GM21423 (cell line): Measurements from ENCODE around the gene LYVE1.

Experiments
- ATAC-seq: cut with Tn5 transposase; IDR thresholded peaks from one replicate; pipeline ENCODE4 v1.9.1; 2021; ENCODE audit warnings: mild to moderate bottlenecking, moderate library complexity; ENCODE audit not compliant: unreplicated experiment

Gene LYVE1

DNA sequence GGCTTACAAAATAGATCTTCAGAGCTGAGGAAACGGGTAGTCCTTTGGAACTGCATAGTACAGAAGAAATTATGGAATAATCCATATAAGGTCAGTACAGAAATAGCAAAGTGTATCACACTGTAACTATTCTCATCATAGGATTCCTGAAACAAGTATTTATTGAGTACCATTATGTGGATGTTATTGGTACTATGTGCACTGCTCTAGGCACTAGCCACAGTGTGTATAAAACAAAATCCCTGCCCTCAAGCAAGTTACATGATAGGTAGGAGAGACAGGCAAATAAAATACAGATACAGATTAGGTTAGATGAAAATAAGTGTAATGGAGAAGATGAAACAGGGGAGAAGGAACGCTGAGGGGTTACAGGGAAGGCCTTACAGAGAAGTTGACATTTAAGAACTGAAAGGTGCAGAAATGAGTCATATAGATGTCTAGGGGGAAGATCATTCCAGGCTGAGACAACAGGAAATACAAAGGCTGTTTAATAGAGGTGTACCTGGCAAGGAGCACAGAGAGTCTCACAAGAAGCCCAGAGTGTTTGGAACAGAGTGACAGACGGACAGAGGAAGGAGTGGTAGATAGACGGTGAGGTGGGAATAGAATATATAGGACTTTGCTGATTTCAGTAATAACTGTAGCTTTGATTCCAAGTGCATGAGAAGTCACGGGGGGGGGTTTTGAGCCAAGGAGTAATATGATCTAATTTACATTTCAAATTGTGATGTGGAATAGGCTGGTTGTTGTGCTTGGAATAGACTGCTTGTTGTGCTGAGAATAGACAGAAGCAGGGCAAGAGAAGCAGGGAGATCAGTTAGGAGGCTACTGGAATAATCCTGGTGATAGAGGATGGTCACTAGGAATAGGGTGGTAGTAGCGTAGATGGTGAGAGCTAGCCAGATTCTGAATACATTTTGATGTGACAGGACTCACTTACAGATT lies 41.2 kb downstream of the LYVE1 start:
- ATAC-seq = peak; percentile 84

DNA sequence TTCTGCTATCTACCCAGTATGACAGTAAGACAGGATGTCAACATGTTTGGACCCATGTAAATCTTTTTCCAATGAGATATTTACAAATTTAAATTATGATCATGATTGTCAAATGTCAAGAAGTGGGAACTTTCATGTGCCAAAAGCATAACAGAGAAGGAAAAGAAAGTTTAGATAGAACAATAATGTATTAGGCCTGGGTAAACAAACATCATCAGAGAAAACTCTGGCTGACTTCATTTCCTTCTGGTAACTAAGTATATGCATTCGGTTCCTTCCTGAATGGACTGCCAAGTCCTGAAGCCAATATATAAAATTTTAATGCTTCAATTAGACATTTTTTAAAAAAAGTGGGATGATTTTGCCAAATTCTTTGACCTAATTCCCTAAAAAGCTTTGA lies 44.0 kb downstream of the LYVE1 start:
- ATAC-seq = no peak

DNA sequence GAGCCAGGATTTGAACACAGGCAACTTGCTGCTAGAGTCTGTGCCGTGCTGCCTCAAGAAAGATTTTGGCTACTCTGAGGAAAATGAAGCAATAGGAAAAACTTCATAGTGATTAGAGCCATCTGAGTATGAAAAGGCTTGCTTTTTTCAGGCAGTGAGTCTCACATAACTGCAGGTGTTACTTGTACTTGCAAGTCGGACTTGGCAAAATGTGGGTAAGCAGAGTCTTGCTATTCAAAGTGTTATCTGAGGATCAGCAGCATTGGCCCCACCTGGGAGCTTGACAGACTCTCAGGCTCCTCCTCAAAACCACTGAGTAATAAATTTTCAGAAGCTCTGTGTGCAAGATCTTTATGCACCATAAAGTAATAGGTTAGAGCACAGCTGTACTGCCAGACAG lies 45.5 kb downstream of the LYVE1 start:
- no peak for ATAC-seq

DNA sequence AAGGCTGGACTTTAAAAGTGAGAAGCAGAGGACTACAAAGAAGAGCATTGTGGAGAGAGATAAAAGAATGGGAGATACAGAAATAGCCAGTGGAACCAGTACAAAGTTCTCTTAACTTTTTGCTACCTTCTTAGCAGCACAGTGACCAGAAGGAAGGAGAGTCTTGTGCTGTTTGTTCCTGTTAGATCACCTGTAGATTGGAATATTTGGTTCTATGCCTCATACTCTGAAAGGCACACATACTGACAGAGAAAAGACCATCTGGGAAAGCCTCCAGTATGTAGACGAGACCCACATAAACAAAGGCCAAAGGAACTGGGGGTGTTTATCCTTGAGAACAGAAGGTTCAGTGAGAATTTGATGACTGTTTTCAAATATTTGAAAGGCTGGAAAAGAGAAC lies 46.2 kb downstream of the LYVE1 start:
- ATAC-seq = no peak

DNA sequence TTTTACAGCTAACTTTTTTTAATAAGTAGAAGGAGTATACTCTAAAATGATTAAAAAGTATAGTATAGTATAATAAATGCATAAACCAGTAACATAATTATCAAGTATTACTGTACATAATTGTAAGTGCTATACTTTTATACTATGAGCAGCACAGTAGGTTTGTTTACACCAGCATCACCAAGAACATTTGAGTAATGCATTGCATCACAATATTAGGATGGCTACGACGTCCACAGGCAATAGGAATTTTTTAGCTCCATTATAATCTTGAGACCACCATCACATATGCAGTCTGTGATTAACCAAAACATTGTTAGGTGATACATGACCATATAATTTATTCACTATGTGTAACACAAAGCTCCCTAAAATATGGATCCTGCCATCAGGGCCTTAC lies 47.9 kb downstream of the LYVE1 start:
- no peak for ATAC-seq

DNA sequence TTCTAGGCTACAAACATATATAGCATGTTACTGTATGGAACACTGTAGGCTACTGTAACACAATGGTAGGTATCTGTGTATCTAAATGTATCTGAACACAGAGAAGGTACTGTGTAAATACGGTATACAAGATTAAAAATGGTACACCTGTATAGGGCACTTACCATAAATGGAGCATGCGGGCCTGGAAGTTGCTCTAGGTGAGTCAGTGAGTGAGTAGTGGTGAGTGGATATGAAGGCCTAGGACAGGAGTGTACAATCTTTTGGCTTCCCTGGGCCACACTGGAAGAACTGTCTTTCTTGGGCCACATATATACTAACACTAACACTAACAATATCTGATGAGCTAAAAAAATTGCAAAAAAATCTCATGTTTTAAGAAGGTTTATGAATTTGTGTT lies 48.8 kb downstream of the LYVE1 start:
- no peak for ATAC-seq

DNA sequence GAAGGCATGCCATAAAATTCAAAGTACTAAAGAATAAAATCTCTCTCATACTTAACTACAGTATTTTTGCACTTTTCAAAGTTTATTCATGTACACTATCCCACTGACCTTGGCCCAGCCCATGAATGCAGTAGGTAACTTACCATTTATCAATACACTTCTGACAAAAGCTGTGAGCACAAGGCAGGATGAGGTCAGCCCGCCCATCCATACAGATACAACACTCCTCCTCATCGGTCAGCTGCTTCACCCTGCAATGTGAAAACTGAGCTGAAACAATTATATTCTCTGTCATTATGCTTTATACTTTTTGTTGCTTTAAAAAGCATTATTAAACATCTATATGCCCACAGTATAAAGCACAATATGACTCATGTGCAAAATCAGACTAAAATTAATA lies 49.6 kb downstream of the LYVE1 start:
- no peak for ATAC-seq

DNA sequence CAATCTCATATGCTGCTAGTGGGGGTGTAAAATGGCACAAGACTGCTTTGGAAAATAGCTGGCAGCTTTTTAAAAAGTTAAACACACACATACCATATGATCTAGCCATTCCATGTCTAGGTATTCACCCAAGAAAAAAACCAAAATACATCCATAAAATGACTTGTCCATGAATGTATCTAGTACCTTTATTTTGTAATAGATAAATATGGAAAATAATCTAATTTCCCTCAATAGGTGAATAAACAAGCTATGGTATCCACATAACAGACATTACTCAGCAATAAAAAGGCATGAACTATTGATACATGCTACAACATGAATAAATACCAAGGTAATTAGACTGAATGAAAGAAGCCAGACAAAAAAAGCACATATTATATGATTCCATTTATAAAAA lies 50.3 kb downstream of the LYVE1 start:
- no peak for ATAC-seq

DNA sequence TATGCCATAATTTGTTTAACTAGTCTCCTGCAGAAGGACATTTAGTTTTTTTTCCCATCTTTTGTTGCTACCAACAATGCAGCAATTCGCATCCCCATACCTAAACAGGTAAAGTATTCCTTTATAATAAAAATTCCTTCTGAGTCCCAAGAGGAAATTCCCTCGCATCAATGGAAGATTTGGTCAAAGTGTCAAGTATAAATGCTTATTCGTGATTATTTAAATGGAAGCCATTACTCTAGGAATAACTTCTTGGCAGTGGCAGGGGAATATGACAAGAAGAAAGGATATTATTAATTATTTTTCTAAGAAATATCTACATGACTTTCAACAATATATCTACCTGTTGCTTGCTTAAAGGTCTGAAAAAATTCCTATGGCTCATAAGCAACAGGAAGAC lies 53.0 kb downstream of the LYVE1 start:
- no peak for ATAC-seq

DNA sequence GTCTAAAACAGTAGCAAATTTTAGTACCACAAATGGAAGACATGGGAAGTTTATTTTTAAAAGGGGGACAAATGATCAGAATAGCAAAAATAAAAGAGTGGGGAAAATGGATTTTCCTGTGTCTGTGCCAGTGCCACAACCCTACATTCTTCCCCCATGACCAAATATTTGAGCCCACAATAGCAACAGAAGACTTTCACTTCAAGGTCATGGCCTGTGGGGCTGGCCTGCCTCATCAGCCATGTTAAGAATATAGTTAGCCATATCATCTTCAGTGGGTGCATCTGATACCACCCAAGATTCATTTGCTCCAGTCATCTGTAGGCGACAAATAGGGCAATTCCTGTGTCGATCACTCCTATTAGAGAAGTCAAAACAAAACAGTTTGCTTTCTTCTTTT lies 53.8 kb downstream of the LYVE1 start:
- ATAC-seq = no peak

DNA sequence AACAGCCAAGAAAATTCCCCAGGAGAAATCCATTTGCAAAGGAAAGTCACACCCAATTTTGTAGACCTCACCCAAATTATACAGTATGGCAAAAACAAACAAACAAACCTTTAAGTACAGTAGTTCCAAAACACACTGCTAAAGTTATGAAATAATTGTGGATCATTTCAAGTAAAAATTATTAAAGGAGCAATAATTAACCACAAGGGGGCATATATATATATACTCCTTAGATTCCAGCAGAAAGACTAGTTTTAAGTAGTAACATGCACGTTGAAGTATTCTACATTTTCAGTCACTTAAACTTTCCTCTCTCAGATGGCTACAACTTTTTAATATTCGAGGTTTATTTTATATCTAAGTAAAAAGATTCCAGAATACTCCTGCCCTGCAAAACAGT lies 54.3 kb downstream of the LYVE1 start:
- no peak for ATAC-seq

DNA sequence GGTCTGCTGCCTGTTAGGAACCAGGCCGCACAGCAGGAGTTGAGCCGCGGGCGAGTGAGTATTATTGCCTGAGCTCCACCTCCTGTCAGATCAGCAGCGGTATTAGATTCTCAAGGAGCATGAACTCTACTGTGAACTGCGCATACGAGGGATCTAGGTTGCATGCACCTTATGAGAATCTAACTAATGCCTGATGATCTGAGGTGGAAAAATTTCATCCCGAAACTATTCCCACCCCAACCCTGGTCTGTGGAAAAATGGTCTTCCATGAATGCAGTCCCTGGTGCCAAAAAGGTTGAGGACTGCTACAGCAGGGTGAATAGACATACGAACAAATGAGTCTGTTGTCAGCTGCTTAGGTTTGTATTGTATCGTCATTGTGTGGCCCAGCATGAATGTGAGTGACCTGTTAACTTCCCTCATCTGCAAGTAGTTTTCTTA lies 57.3 kb downstream of the LYVE1 start:
- no peak for ATAC-seq
